Fibroblast of gingiva (primary cell): ENCODE data around the gene PLEKHG4.

ENCODE experiments used
- DNase-seq: peaks from one replicate; pipeline ENCODE4 v3.0.0-alpha.2; 2011; ENCODE audit warnings: low read depth

PLEKHG4 gene

DNA sequence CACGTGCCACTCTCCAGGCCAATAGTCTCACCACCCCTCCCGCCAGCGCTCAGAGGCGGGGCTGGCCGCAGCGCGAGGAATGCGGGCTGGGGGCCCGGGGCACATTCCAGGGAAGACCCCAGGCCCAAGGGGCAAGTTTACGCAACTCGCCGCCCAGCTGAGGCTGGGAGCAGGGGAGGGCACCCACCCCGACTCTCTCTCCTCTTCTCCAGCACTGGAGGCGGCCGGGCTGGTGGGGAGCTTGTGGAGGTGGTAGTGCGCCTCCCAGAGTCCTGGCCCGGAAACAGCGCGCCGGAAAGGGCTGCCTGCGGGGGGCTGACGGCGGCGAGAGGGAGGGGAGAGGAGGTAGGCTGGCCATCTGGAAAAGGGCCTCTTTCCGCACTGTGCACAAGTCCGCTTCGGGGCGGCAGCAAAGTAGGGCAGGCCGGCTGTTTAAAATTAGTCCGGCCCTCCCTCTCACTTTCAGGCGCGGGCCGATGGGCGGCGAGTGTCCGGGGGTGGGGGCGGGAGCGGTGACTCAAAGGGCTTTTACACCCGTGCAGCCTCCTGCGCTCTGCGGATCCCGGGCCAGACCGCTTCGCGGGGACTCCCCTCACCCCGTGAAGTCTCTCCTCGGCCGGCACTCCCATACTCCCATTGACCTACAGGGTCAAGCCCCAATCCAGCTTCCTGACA is 33.1 kb upstream of the PLEKHG4 start:
- DNase-seq, result peak; percentile 92

DNA sequence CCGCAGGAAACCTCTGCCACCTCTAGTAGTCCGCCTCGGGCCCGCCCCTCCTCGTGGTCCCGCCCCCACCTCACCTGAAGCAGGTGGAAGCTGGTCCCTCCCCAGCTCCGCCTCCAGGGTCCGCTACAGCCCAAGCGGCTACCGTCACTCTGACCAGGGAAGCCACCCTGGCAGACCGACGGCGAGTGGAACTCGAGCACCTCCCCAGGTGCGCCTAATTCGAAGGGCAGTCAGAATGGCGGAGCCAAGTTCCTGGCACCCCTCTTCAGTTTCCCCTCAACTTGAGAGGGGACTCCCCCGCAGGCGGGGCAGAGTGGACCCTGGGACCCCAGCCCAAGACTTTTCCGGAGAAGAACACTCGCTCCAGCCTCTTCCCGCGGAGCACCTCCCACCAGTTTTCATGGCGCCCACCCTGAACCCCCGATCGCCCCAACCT is 32.6 kb upstream of the PLEKHG4 start:
- no peak for DNase-seq

DNA sequence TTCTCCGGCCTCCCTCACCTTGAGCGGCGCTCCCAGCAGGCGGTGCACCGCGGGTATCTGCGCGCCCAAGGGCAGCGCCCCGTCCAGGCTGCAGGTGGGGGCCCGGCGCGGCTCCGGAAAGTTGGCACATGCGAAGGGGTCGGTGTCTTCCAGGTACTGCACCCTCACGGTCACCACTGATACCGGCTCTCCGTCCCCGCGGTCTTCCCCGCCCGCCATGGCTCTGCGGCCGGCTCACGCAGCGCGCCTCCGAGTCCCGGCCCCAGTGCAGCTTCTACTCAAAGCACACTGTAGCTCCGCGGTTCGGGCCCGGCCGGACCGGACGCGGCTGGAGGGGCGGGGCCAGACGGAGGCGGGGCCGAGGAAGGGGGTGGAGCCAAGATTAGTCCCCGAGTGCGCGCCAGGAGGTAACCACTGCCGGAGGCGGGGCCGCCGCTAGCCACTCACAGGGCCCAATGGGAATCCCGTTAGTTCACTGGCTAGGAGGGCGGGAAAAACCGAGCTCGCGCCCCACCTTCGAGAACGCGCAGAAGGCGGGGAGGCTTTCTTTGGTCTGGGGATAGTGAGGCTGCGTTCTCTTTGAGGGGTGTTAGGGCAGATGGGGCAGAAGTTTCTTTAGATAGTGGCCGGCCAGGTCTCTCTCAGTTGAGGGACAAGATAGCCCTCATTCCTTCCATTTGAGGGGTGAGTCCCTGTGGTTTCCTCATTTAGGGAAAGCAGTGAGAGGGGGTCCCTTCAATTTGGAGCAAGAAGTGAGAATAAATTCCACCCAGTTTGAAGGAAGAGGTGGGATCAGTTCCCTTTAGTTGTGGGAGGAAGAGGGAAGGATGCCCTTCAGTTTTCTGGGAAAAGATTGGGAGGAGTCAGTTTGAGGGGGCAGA is 31.9 kb upstream of the PLEKHG4 start, which contains the start of gene FHOD1:
FHOD1 (minus strand) TSS at position 290 of the 881 bp plus-strand sequence; CDS start at position 219, 71 bp downstream.
- DNase-seq, result peak; percentile 94

DNA sequence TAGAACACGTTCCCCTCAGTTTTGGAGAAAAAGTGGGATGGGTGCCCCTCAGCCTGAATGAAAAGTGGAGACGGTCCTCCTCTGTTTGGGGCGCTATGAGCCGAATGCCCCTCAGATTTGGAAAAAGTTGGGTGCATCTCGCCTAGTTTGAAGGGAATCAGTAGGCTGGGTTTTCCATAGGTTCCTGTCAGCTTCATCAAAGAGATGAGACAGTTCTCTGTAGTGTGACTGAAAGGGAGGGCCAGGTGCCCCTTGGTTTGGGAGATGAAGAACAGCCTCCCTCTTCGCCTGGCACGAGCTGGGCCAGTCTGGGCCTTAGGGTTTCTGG is 31.3 kb upstream of the PLEKHG4 start:
- no peak for DNase-seq

DNA sequence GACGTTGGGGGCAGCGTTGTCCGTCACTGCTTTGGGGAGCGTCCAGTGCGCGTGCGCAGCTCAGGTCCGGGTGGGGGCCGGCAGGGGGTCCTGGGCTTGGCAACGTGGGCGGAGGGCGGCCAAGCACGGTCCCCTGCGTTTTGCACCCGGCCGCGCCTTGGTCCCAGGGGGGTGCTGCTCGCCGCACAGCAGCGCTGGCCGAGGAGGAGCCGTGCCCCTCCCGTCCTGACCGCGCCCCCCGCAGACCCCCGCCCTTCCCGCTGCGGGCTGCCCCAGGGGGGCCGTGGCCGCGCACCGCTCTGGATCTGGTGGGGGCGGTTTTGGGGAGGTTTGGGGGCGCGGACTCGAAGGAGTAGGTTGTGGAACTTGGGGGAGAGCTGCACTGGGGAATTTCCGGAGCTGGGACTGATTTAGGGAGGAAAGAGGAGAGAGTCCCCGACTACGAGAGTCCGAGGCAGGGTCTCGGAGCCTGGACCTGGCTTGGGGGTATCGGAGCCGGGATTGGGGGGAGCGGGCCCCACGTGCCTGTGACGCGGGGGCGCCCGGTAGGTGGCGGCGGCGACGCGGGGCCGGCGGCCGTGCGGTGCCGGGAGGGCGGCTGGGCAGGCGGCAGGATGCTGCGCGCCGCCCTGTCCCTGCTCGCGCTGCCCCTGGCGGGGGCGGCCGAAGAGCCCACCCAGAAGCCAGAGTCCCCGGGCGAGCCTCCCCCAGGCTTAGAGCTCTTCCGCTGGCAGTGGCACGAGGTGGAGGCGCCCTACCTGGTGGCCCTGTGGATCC is 30.7 kb upstream of the PLEKHG4 start, which contains the start of gene SLC9A5:
SLC9A5 (plus strand) TSS at position 579 of the 777 bp plus-strand sequence; CDS start at position 615, 36 bp downstream.
- DNase-seq, result no peak

DNA sequence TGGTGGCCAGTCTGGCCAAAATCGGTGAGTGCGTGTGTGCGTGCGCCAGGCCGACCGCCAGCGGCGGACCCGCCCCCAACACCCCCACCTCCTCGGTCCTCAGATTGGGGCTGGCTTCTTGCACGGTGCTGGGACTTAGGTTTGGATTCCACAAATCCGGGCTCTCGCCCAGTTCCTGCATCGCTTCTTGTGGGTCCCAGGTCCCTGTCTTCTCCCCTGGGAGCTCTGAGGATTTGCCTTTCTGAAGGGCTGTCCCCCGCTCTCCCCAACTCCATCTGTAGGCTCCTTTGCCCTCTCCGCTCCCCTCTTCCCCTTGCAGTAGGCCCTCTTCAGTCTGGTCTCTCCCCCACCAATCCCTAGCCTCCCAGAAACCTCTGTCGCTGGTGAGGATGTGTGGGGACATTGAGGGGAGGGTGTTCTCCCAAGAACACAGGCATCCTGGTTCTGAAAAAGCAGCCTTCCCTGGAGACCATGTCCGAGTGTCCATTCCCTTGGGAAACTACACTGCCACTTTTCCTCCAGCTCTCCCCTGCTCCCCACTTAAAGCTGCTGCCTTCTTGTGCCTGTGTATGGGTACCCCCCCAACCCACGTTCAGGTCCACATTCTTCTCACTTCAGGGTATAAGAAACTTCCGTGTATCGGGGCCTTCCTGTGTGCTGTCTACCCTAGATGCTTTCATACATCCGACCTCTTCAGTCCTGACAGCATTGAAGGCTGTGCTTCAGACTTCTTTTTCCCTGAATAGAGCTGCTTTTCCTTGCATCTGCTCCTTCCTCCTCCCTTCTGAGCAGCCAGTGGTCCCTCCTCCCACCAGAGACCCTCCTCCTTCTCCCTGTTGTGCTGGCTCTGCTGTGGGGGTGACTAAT is 29.9 kb upstream of the PLEKHG4 start:
- DNase-seq, result no peak

DNA sequence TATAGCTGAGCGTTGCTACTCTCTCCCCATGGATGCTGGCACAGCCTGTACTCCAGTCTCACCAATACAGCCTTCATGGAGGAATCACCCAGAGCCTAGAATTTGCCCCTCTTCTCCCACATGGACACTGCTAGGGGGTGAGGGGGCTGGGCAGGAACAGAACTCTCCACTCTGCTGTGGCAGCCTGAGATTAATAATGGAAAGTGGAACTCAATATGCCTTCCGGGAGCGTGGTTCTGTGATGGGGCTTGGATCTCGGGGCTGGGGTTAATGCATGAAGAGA is 29.3 kb upstream of the PLEKHG4 start:
- no peak for DNase-seq

DNA sequence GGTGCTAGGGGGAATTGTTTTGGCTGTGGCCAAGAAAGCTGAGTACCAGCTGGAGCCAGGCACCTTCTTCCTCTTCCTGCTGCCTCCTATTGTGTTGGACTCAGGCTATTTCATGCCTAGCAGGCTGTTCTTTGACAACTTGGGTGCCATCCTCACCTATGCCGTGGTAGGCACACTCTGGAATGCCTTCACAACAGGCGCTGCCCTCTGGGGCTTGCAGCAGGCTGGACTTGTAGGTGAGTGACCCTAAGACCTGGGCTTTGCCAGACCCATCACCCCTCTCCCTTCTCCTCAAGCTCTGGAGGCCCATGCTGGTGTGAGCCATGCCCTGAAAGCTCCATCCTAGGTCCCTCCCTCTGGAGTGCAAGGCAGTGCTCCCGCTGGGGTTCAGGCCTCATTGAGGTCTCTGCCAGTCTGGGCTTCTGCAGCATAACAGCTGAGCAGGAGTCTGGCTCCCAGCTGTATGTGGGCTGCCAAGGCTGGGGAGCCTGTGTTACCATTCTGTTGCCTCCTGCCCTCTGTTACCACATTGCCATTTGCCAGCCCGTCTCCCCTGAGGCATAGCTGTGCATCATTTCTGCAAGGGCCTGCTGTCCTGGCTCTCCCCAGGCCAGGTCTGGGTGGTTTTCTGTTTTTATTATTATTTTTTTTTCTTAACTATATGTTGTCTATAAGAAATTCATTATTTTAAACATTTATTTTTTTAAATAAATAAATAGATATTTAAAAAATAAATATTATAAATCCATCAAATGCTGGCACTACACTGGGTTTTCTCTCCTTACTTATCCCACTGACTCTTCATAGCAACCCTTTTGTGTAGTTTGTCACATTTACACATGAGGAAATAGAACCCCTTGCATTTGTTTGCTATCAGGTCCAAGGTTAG is 26.5 kb upstream of the PLEKHG4 start:
- no peak for DNase-seq

DNA sequence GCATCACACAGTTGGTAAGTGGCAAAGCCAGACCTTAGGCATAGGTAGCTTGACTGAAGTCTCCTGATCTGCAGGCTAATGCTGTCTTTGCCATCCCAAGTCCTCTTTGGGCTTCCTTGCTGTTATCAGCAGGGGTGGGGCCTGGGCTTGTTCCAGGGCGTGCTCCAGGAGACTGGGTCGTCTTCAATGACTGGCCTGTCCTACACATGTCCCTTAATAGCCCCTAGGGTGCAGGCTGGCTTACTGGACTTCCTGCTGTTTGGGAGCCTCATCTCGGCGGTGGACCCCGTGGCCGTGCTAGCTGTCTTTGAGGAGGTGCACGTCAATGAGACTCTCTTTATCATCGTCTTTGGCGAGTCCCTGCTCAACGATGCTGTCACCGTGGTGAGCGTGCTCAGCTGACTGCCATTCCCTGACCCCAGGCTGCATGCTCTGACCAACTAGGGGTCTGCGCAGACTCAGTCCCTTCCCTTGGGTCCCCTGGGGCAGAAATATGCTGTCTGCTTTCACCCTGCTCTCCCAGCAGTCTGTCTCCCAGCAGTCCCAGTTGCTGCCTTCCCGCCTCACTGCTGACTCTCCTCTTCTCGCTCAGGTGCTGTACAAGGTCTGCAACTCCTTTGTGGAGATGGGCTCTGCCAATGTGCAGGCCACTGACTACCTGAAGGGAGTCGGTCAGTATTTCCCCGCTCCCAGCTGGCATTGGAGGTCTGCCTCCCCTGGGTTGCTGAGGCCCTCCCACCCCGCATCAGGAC is 24.4 kb upstream of the PLEKHG4 start:
- no peak for DNase-seq

DNA sequence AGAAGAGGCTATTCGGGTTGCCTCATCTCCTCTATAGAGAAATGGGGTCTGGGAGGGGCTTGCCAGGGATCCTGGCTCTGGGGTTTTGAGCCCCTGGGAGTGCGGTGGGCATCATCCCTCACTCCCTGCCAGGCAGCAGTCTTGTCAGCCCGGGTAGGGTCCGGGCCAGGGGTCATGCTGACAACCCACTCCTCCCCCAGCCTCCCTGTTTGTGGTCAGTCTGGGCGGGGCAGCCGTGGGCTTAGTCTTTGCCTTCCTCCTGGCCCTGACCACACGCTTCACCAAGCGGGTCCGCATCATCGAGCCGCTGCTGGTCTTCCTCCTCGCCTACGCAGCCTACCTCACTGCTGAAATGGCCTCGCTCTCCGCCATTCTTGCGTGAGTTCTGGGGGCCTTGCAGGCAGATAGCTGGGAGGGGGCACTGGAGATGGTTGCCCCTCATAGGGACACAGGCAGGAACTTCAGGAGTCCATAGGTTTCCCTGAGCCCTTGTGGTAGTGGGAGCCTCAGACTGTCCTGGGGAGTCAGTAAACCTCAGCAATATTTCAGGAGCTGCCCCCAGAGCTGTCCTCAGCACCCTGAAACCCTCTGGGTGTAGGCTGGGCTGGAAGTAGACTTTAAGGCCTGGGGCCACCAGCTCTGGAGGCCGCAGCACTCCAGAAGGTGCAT is 23.6 kb upstream of the PLEKHG4 start:
- no peak for DNase-seq

DNA sequence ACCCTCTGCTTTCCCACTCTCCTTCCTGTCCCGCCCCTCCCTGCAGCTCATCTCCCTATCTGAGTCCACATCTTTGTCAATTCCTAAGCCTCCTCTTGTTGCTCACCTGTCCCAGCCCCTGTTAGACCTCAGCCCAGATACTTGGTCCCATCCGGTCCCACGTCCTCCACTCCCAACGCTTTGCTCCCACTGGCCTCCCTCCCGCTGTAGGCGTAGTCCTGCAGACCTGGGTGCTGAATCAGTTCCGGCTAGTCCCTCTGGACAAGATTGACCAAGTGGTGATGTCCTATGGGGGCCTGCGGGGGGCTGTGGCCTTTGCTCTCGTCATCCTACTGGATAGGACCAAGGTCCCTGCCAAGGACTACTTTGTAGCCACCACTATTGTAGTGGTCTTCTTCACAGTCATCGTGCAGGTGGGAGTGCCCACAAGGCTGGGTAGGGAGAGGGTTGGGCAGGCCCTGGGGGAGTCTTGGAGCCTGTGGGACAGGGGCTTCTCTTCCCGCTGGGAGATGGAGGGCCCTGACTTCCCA is 22.6 kb upstream of the PLEKHG4 start:
- DNase-seq, result no peak

DNA sequence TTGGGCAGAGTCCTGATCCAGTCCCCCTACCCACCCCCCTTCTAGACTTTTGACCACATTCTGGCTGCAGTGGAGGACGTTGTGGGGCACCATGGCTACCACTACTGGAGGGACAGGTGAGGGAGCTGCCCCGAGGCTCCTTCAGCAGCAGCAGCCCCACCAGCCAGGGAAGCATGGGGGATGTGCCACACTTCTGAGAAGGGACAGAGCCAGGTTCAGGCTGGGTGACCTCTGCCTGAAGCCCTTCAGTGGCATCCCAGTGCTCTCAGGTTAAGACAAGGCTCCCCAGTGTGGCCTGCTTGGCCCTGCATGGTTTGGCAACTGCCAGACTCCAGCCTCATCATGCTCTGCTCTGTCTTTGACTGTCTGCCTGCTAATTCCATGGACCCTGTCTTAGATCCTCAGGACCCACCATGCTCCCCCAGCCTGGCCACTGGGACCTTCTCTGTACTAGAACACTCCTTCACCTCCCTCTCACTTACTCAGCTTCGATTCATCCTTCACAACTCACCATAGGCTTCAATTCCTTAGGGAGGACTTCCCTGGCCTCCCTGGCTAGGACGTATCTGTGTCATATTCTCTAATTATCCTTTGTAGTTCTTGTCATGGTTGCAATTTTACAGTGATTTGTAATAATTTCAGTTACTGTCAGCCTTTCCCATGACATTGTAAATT is 21.7 kb upstream of the PLEKHG4 start:
- DNase-seq, result no peak

DNA sequence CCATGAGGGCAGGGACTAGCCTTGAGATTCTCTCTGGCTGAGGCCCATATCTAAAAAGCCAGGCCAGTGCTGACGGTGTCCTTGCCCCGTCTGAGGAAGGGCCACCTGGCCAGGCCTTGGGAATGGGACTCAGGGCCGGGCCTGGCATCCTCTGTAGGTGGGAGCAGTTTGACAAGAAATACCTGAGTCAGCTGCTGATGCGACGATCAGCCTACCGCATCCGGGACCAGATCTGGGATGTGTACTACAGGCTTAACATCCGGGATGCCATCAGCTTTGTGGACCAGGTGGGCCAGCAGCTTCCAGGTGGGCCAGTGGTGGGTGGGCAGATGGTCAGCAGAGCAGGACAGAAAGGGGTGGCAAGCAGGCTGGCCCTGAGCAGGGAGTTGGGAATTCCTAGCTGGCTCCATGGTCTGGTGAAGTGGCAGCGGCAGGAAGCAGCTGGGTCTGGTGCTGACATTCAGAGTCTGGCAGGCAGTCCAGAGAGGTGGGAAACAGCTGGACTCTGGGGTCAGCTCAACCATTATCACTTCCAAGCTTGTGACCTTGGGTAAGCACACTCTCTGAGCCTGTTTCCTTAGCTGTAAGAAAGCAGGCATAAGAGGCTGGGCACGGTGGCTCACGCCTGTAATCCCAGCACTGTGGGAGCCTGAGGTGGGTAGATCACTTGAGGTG is 21.0 kb upstream of the PLEKHG4 start:
- DNase-seq, result no peak

DNA sequence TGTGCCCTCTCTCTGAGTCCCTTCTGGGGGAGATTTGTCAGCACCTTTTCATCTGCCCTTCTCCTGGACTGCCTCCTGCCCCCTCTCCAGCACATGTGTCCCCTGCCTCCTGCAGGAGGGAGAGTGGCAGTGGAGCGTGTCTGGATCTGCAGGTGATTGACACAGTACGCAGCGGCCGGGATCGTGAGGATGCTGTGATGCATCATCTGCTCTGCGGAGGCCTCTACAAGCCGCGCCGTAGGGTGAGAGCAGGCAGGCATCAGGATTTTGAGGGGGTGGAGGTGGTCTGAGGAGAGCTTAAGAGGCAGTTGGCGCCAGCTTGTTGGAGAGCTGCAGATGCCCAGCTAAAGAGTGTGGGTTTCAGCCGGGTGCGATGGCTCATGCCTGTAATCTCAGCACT is 19.6 kb upstream of the PLEKHG4 start:
- no peak for DNase-seq

DNA sequence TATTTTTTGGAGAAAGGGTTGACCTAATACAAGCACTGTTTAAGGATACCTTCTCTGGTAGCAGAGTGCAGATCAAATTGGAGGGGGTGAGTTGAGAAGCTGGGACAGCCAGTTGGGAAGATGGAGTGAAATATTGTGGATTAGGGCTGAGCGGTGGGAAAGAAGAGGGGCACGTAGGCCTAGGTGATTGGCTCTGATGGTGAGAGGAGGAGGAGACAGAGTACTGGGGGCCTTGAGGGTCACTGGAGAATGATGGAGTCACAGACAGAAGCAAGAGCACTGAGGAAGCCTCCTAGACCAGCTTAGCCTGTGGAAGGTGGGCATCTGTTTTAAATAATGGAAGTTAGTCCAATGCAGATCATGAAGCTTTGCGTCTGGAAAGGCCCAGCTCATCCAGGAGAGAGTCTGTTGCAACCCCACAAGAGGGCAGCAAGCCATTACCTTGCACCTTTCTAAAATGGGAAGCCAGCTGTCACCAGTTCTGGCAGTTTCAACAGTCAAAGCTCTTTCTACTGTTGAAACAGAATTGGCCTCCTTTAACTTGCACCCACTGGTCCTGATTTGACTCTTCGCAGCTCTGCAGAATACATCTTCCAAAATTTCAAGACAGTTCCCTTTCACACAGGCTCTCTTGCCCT is 18.8 kb upstream of the PLEKHG4 start:
- peak; percentile 50 for DNase-seq

DNA sequence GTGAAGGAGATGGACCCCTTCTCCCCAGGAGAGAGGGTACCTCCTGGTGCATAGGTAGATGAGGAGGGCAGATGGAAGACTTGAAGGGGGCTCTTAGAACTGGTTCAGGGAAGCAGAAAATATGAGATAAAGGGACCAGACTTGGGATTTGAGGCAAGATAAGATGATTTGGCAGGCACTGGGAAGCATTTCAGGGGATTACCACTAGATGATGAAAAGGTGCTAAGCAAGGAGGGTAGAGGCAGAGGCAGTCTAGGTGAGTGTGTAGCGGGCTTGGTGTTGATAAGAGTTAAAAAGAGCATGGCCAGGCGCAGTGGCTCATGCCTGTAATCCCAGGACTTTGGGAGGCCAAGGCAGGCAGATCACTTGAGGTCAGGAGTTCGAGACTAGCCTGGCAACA is 16.1 kb upstream of the PLEKHG4 start:
- no peak for DNase-seq

DNA sequence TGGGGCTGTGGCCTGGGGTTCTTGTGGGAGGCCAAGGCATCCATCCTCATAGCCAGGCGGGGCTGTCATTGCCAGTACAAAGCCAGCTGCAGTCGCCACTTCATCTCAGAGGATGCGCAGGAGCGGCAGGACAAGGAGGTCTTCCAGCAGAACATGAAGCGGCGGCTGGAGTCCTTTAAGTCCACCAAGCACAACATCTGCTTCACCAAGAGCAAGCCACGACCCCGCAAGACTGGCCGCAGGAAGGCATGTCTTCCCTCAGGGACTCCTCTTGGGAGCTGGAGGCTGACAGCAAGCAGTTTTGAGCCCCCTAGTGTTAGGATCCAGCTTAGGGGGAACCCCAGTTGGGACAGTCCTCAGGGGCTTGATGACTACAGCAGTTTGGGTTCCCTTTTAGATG is 15.1 kb upstream of the PLEKHG4 start:
- DNase-seq, result no peak

DNA sequence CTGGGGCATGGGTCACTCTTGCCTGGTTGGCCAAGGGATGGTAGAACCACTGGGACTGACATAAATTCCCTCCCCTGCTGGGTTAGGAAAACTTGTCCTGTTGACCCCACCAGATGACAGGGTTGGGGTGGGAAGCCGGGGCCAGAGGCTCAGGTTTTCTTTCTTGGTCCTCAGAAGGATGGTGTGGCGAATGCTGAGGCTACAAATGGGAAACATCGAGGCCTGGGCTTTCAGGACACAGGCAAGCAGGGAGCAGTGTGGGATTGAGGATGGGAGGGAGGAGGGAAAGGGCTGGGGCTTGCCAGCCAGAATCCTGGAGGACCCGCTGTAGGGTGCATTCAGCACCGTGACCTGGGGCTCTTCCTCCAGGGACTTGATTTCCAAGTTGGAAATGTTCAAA is 14.5 kb upstream of the PLEKHG4 start:
- DNase-seq, result no peak
